Hindlimb muscle (tissue), 1 donor: ENCODE data around the gene TPD52L1. TPM values are rescaled to one million over a fixed set of nuclear protein-coding genes. Genes with fewer than 3 reads are reported as not detected.

Experiments used
- DNase-seq: peaks from one replicate; pipeline ENCODE4 v3.0.0-alpha.2; 2013
- polyA plus RNA-seq: library from polyadenylated mRNA; unstranded; fragments of 120-200 nt; gene quantifications from one replicate; pipeline ENCODE4 v1.2.1, GENCODE V29; 2013; ENCODE audit not compliant: insufficient read length

The TPD52L1 gene
- polyA plus RNA-seq, 1 donor: 64.3 TPM

- no peak for DNase-seq
Observed at GRCh38 chr6:125182237-125183008, 28.9 kb downstream of the TPD52L1 start.

- no peak for DNase-seq
Observed at GRCh38 chr6:125183391-125183790, 29.8 kb downstream of the TPD52L1 start.

- no peak for DNase-seq
Observed at GRCh38 chr6:125188037-125188436, 34.5 kb downstream of the TPD52L1 start.

DNA sequence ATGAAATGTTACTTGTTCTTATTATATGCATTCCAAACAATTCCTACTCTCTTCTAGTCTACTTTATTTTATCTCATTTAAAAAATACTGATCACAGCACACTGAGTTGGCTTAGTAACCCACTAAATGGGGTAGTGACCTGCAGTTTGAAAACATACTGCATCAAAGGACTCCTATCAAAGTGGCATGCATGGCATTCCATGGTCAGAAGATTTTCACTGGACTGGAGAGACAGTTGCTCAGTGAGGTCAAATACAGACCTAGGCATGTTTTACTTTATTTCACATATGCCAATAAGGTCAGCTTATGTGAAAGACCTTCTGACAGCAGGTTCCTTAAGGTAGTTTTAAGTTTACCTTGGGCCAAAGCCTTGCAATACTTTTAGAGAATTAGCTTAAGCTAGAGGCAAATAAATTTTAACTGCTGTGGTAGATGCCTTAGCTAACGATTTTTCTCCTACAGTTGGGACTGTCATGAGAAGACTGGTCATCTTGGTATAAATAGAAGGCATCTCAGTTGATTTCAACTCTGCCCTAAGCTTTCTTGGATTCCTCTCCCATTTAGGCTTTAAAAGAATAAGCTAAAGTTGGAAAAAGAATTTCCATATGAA, 35.1 kb downstream of the TPD52L1 start:
- no peak for DNase-seq

GRCh38 chr6:125189494-125189893, 35.9 kb downstream of the TPD52L1 start:
- no peak for DNase-seq

DNA sequence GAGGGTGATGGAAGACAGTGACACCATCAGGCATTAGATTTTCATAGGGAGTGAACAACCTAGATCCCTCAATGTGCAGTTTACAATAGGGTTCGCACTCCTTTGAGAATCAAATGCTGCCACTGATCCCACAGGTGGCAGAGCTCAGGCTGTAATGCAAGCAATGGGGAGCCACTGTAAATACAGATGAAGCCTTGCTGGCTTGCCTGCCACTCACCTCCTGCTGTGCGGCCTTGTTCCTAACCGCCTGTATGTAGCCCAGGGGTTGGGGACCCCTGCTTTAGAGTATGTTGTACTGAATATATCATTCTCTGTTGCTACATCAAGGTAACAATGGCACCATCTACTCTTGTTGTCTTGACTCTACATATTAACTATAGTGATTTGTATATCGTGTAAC, 37.1 kb downstream of the TPD52L1 start:
- DNase-seq: no peak

- no peak for DNase-seq
Observed at GRCh38 chr6:125191916-125192609, 38.5 kb downstream of the TPD52L1 start.

GRCh38 chr6:125192610-125192930, 39.0 kb downstream of the TPD52L1 start:
- DNase-seq: no peak

- no peak for DNase-seq
Observed at GRCh38 chr6:125193208-125193607, 39.6 kb downstream of the TPD52L1 start.

GRCh38 chr6:125194941-125195340, 41.4 kb downstream of the TPD52L1 start:
- DNase-seq: no peak

GRCh38 chr6:125195526-125195925, 42.0 kb downstream of the TPD52L1 start:
- DNase-seq: no peak

- no peak for DNase-seq
Observed at GRCh38 chr6:125196613-125197012, 43.0 kb downstream of the TPD52L1 start.

GRCh38 chr6:125197795-125198269, 44.3 kb downstream of the TPD52L1 start:
- DNase-seq: peak; percentile 45

- peak; percentile 17 for DNase-seq
Observed at GRCh38 chr6:125198398-125198937, 44.9 kb downstream of the TPD52L1 start.

- no peak for DNase-seq
Observed at GRCh38 chr6:125200941-125201340, 47.4 kb downstream of the TPD52L1 start.

DNA sequence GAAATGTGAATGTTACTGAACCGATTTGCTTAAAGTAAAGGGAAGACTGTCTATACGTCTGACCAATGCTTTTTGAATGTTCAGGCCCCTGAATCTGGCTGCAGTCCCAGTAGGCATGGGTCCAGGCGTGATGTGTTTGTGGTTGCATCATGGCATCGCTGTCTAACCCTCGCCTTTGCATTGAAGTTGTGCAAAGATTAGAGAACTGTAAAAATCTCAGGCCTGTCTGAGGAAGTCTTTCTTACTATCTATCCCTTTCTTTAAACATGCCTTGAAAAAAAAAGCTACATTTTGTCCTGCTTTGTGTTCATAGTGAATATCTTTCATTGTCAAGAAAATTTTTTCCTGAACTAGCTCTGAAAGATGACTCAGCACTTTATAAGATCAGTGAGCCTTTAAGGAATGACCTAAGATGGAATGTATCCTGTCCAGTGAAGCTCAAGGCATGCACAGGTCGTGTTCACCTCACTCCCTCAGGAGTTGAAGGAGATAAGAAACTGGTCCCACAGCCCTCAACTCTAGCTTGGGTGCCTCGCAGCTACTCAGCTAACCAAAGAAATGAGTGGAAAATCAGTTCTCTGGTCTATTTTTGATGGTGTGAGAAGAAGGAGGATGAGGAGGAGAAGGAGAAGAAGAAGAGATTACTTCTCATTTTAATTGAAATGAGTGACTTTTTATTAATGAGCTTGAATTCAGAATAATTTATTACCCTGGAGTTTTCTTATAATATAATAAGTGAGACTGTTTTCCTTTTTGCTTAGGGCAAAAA, 48.6 kb downstream of the TPD52L1 start:
- DNase-seq: no peak

- no peak for DNase-seq
Observed at GRCh38 chr6:125203395-125203794, 49.8 kb downstream of the TPD52L1 start.

- no peak for DNase-seq
Observed at GRCh38 chr6:125205931-125206330, 52.4 kb downstream of the TPD52L1 start.

- no peak for DNase-seq
Observed at GRCh38 chr6:125206389-125206788, 52.8 kb downstream of the TPD52L1 start.

DNA sequence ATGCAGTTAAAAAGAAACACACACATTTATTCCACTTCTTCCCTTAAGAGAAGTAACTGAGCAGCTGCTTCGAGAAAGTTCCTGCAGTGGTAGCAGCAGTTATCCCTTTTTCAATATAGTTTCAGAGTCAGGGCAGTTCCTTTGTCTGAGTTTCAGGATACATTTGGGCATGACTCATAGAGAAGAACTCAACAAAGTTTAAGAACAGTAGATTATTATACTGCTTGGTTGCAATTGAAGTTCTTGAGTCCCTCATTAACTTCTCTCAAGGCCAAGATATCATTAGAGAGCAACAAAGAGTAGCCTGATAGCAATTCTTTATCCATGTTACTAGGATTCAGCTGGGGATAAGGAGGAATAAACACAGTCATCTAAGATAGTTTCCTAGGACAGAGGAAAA, 54.4 kb downstream of the TPD52L1 start:
- DNase-seq: no peak

DNA sequence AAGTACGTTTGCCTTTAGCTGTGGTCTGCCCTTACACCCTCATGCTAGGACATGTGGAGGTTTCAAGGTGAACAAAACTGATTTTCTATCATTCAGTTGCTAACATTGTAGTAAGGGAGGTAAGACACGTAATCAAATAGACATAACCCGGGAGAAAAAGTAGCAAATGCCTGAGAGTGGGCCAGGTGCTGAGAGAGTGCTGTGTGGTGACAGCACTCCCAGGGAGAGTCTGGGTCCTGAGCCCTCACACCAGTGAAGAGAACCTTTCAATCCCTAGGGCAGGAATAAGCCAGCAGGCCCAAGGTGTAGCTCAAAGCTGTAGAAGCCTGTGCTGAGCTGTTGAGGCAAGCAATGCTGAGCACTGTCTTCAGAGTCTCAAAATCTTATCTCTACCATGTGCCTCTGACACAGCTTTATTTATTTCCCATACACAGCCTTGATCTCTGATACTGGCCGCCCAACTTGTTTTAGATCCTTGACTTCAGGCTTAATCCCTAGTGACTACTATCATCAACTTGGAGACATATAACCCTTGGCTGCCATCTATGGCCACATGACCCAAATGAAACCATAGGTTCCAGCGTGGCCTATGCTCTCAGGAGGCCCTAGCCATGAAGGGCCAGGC, 55.2 kb downstream of the TPD52L1 start:
- DNase-seq: no peak

DNA sequence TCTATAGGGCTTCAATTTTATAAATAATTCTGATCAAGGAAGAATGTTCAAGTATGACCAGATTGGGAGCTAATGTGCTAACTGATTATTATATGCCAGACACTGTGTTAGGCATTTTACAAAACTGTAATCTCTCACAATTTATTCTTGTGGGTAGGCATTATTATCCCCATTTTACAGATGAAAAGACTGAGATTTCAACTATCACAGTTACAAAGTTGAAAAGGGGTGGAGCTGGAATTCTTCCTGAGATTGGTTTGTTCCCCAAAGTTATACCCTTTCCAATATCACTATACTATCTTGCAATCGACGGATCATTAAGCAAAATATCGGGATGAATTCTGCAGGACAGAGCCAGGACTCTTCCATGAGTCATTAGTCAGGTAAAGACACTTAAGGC, 57.1 kb downstream of the TPD52L1 start:
- DNase-seq: no peak
